BLaER1 treated with 17β-estradiol and CSF1 and Interleukin-3, amounts not matched to agents 10 nM and 100 nM (cell line): ENCODE results near the gene CYSLTR2.
A peak's percentile ranks its signal among the peaks of the same experiment; 100 is the strongest.

Source experiments
- H3K27ac ChIP-seq, 11 experiments: shearing (Covaris generic); formaldehyde crosslinking; 2 replicates each; pipeline ENCODE4 v1.8.1; 2022
- H3K27me3 ChIP-seq, 11 experiments: shearing (Covaris generic); formaldehyde crosslinking; 2 replicates each; pipeline ENCODE4 v1.8.1; 2022
- H3K36me3 ChIP-seq, 11 experiments: shearing (Covaris generic); formaldehyde crosslinking; 2 replicates each; pipeline ENCODE4 v1.8.1; 2022
- H3K4me1 ChIP-seq, 10 experiments: shearing (Covaris generic); formaldehyde crosslinking; 2 replicates each; pipeline ENCODE4 v1.8.1; 2022
- H3K4me2 ChIP-seq, 11 experiments: shearing (Covaris generic); formaldehyde crosslinking; 2 replicates each; pipeline ENCODE4 v1.8.1; 2022
- H3K4me3 ChIP-seq, 10 experiments: shearing (Covaris generic); formaldehyde crosslinking; 2 replicates each; pipeline ENCODE4 v1.8.1; 2022
- H3K9ac ChIP-seq, 11 experiments: shearing (Covaris generic); formaldehyde crosslinking; 2 replicates each; pipeline ENCODE4 v1.8.1; 2022
- H3K9me3 ChIP-seq, 11 experiments: shearing (Covaris generic); formaldehyde crosslinking; replicated peaks in 1 of 11; 2 replicates each; pipeline ENCODE4 v1.8.1; 2022
- H4K20me1 ChIP-seq, 11 experiments: shearing (Covaris generic); formaldehyde crosslinking; 2 replicates each; pipeline ENCODE4 v1.8.1; 2022
- Cebpa-rat ChIP-seq, 11 experiments: shearing (Covaris generic); IDR thresholded peaks; 2 replicates each; pipeline ENCODE4 v1.8.1; 2022

CYSLTR2 gene

DNA sequence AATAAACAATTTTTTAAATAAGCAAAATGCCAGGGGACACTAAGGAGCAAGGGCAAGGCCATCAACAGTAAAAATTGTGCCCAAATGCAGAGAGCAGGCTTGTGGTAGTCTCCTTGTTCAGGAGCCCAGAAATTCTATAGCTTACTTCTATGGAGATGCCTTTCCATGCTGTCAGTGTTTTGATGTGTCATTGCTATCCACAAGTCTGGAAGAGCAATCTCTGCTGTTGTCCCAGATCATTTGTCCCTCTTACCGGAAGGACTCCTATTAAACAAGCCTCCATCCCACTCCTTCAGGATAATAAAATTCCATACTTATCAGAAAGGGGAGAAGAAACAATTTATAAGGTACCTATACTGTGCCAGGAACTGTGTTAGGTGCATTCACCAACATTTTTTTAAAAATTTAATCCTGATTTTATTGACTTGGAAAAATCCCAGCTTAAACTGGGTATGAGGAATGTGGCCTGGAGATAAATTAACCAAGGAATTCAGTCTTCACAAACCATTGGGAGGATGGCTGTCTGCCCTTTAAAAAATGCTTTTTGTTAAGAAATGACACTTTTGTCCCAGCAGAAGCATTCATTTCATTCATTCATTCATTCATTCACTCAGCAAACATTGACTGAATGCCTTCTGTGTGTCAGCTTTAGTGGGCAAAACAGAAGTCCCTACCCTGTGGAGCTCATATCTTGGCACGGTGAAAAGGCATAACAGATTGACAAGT lies 26.8 kb upstream of the CYSLTR2 start:
- Histone ChIP-seq H3K4me3 (no peak overlapping the region), H4K20me1 (no peaks in the 10 kb centered on the region), H3K4me1 (peaks cover 0 to 21% (median 14%) of the 10 kb centered on the region in 10 experiments; a peak in 16 of 20 replicates), H3K9me3 (peaks cover 24 to 61% (median 40%) of the 10 kb centered on the region in 11 experiments), H3K9ac (peak overlapping the region in 1 of 11 experiments; percentile 19; a peak in 1 of 22 replicates), H3K4me2 (peak overlapping the region in 2 of 11 experiments; percentile 27 to 37; a peak in 3 of 22 replicates), H3K27me3 (no peaks in the 10 kb centered on the region), H3K36me3 (peaks cover 0 to 7% (median 0%) of the 10 kb centered on the region in 11 experiments; a peak in 1 of 22 replicates), H3K27ac (peak overlapping the region in 6 of 11 experiments; percentile 12 to 62 (median 54); a peak in 9 of 22 replicates)
- TF ChIP-seq Cebpa-rat (IDR thresholded peaks at IDR 0.05), result no peak

DNA sequence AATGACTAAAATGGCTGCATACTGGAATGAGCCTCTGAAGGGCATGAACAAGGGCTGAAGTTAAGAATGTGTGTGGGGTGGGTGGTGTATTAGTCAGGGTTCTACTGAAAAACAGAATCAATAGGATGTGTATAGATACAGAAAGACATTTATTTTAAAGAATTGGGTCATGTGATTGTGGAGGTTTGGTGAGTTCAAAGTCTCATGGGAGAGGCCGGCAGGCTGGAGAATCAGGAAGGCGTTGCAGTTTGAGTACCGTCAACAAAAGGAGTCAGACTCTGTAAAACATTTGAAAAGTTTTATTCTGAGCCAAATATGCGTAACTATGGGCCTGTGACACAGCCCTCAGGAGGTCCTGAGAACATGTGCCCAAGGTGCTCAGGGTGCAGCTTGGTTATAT lies 24.5 kb upstream of the CYSLTR2 start:
- H3K4me2 ChIP-seq, result 0 out of 22 replicates have a peak overlapping the region, but pooled peaks of 1 of the 11 experiments have one; percentile 10

DNA sequence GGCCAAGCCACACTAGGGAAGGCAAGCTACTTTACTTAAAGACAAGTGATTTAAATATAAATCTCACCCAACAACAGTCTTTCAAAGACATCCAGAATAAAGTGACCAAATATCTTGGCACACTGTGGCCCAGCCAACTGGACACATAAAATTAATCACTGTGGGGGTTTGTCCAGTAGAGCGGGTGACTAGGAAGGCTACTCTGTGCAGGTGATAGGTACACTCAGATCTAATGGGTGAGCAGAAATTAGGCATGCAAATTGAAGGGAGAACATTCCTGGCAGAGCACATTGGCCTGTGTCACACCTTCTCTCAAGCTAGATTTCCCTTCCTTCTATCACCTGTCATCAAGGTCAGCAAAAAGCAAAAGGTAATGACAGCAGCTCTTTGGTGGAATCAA lies 23.4 kb upstream of the CYSLTR2 start:
- no peak overlapping the region for H3K4me2 ChIP-seq
- H3K27me3 ChIP-seq, result no peaks in the 10 kb centered on the region
- TF ChIP-seq Cebpa-rat (IDR thresholded peaks at IDR 0.05), result no peak
- peaks cover 34 to 66% (median 51%) of the 10 kb centered on the region in 11 experiments for H3K9me3 ChIP-seq
- H3K36me3 ChIP-seq, result no peaks in the 10 kb centered on the region
- no peak overlapping the region for H3K4me3 ChIP-seq
- H3K27ac ChIP-seq, result no peak overlapping the region
- H3K9ac ChIP-seq, result no peak overlapping the region
- no peaks in the 10 kb centered on the region for H4K20me1 ChIP-seq
- H3K4me1 ChIP-seq, result peaks cover 0 to 18% (median 14%) of the 10 kb centered on the region in 10 experiments; a peak in 16 of 20 replicates

More for the DNA sequence above, 24.5 kb upstream of the CYSLTR2 start:
- Histone ChIP-seq H3K9me3 (peaks cover 24 to 57% (median 41%) of the 10 kb centered on the region in 11 experiments), H3K27ac (no peak overlapping the region), H3K9ac (no peak overlapping the region), H3K4me3 (no peak overlapping the region), H3K4me1 (peaks cover 0 to 21% (median 14%) of the 10 kb centered on the region in 10 experiments; a peak in 16 of 20 replicates), H3K27me3 (no peaks in the 10 kb centered on the region), H3K36me3 (no peaks in the 10 kb centered on the region), H4K20me1 (no peaks in the 10 kb centered on the region)
- TF ChIP-seq Cebpa-rat (IDR thresholded peaks at IDR 0.05), result no peak

DNA sequence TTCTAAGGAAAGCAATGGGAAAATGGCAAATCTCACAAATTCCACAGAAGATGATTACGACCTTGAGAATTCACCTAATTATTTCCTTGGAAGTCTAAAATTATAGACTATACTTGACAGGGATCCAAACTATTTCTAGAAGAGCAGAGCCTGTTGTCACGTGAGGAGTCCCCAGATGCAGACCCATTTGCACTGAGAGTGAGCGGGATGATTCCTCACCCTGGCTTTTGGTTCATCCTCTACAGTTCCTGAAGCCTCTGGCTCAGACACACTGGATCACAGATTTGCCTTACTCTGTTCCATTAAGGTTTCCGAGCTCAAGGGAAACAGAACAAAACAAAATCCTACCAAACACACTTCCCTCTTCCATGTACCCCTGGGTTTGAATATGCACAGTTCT lies 23.0 kb upstream of the CYSLTR2 start:
- no peak overlapping the region for H3K9ac ChIP-seq
- H3K9me3 ChIP-seq, result peaks cover 37 to 67% (median 52%) of the 10 kb centered on the region in 11 experiments
- no peak overlapping the region for H3K27ac ChIP-seq
- H3K4me3 ChIP-seq, result no peak overlapping the region
- no peaks in the 10 kb centered on the region for H3K36me3 ChIP-seq
- no peak for TF ChIP-seq Cebpa-rat (IDR thresholded peaks at IDR 0.05)
- H3K4me2 ChIP-seq, result no peak overlapping the region
- H3K4me1 ChIP-seq, result peaks cover 0 to 13% (median 10%) of the 10 kb centered on the region in 10 experiments; a peak in 16 of 20 replicates
- no peaks in the 10 kb centered on the region for H4K20me1 ChIP-seq
- H3K27me3 ChIP-seq, result no peaks in the 10 kb centered on the region

DNA sequence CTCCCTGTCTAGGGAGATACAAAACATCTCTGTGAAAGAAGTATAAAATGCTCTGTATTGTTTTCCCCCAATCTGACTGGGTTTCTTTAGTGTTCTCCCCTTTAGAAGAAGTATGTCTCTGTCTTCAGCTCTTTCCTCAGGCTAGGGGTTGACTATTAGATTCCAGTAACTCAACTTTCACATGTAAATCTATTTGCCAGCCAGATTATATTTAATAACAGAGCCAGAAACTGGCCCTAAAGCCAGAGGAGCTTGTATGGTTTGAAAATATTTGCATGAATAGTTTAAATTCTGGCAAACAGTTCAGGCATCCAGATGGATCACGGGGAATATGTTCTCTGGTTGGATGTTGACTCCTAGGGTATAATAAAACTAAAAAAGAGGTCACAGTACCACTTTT lies 22.3 kb upstream of the CYSLTR2 start:
- peaks cover 0 to 7% (median 4%) of the 10 kb centered on the region in 10 experiments; a peak in 10 of 20 replicates for H3K4me1 ChIP-seq
- H4K20me1 ChIP-seq, result no peaks in the 10 kb centered on the region
- H3K9me3 ChIP-seq, result peaks cover 43 to 73% (median 59%) of the 10 kb centered on the region in 11 experiments
- no peak overlapping the region for H3K9ac ChIP-seq
- peaks cover 0 to 5% (median 0%) of the 10 kb centered on the region in 11 experiments; a peak in 2 of 22 replicates for H3K36me3 ChIP-seq
- H3K27me3 ChIP-seq, result no peaks in the 10 kb centered on the region
- no peak for TF ChIP-seq Cebpa-rat (IDR thresholded peaks at IDR 0.05)
- no peak overlapping the region for H3K4me3 ChIP-seq
- H3K27ac ChIP-seq, result no peak overlapping the region
- H3K4me2 ChIP-seq, result no peak overlapping the region

DNA sequence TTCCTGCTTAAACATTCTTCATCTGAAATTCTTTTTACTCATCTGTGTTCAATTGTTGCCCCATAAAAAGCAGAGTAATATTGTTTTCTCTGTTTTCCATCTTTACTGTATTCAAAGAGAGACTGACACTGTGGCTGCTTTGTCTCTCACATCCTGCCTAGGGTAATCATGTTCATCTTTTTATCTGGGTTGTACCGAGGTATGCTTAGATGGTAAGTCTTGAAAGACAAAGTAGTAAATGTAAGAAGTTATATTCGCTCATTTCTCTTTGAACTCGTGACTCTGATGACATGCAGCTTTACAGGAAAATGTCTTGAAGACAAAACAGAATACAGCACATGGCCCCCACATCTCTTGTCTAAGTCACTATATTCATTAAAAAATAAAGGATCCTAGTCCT lies 20.0 kb upstream of the CYSLTR2 start:
- no peak overlapping the region for H3K9ac ChIP-seq
- H3K36me3 ChIP-seq, result peaks cover 0 to 9% (median 0%) of the 10 kb centered on the region in 11 experiments; a peak in 2 of 22 replicates
- TF ChIP-seq Cebpa-rat (IDR thresholded peaks at IDR 0.05), result no peak
- H3K27ac ChIP-seq, result no peak overlapping the region
- no peak overlapping the region for H3K4me3 ChIP-seq
- H3K4me2 ChIP-seq, result no peak overlapping the region
- H3K27me3 ChIP-seq, result no peaks in the 10 kb centered on the region
- H3K9me3 ChIP-seq, result peaks cover 56 to 80% (median 66%) of the 10 kb centered on the region in 11 experiments
- no peaks in the 10 kb centered on the region for H4K20me1 ChIP-seq
- peaks cover 0 to 7% (median 0%) of the 10 kb centered on the region in 10 experiments; a peak in 2 of 20 replicates for H3K4me1 ChIP-seq

DNA sequence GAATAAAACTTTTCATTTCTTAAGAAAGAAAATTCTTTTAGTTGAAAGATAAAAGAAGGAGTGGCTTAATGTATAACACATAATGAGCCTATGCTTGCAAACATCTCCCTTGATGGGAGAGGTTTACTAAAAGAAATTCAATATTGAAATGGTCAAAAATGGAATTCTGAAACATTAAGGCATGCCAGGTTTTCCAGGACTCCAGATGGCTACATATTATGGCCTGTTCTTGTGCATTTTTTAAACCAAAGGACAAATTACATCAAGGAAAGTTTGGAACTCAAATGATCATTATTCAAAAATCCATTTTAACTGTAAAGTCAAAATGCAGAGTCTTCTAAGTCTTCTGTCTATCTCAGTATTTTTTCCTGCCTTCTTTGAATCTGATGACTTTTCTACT lies 19.1 kb upstream of the CYSLTR2 start:
- Histone ChIP-seq H3K36me3 (peaks cover 0 to 9% (median 0%) of the 10 kb centered on the region in 11 experiments; a peak in 2 of 22 replicates), H3K27ac (no peak overlapping the region), H3K4me3 (no peak overlapping the region), H3K4me1 (no peaks in the 10 kb centered on the region), H3K4me2 (no peak overlapping the region), H3K9me3 (peaks cover 58 to 72% (median 67%) of the 10 kb centered on the region in 11 experiments), H4K20me1 (no peaks in the 10 kb centered on the region), H3K27me3 (no peaks in the 10 kb centered on the region), H3K9ac (no peak overlapping the region)
- TF ChIP-seq Cebpa-rat (IDR thresholded peaks at IDR 0.05), result no peak

DNA sequence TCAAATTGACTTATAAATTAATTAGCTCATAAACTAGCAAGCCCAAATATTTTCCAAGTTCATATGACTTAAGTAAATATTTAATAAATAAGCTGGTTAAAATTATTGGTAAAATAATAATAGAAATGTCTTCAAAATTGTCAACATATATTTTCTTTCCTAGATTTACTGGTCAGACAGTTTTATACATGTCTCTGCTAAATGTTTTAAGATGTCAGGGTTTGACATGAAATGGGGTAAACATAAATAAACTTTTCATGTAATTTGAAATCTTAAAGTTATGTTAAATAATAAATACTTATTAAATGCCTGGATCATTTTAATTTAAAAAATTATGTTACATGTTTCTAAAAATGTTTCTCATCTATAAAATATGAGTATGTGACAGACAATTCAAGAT lies 18.3 kb upstream of the CYSLTR2 start:
- H3K4me1 ChIP-seq, result no peaks in the 10 kb centered on the region
- TF ChIP-seq Cebpa-rat (IDR thresholded peaks at IDR 0.05), result no peak
- H3K36me3 ChIP-seq, result peaks cover 0 to 9% (median 0%) of the 10 kb centered on the region in 11 experiments; a peak in 2 of 22 replicates
- H3K27me3 ChIP-seq, result no peaks in the 10 kb centered on the region
- no peak overlapping the region for H3K9ac ChIP-seq
- H3K4me2 ChIP-seq, result no peak overlapping the region
- peaks cover 58 to 72% (median 66%) of the 10 kb centered on the region in 11 experiments for H3K9me3 ChIP-seq
- H3K27ac ChIP-seq, result no peak overlapping the region
- no peaks in the 10 kb centered on the region for H4K20me1 ChIP-seq
- no peak overlapping the region for H3K4me3 ChIP-seq

DNA sequence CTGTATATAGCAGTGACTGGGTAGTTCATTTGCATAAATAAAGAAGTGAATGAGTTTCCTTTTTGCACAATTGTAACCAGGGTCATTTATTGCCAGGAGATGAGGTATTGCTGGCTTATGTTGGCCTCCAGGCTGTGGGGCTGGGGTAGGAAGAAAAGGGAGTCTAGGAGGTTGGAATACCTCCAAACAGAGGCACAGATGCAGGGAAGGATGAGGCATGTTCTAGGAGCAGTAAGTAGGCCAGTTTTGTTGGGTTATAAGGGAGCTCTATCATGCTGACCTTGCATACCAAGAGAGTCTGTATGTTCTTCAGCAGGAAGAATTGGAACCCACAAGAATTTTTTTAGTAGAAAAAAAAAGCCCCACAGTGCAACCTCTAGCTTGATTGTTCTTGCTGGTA lies 17.2 kb upstream of the CYSLTR2 start:
- Histone ChIP-seq H3K4me2 (no peak overlapping the region), H4K20me1 (no peaks in the 10 kb centered on the region), H3K36me3 (peaks cover 0 to 9% (median 0%) of the 10 kb centered on the region in 11 experiments; a peak in 2 of 22 replicates), H3K9ac (no peak overlapping the region), H3K4me3 (no peak overlapping the region), H3K9me3 (peaks cover 56 to 69% (median 62%) of the 10 kb centered on the region in 11 experiments), H3K27ac (no peak overlapping the region), H3K27me3 (no peaks in the 10 kb centered on the region), H3K4me1 (no peaks in the 10 kb centered on the region)
- no peak for TF ChIP-seq Cebpa-rat (IDR thresholded peaks at IDR 0.05)
